ENCODE data around the gene NHERF1.

Gene NHERF1

DNA sequence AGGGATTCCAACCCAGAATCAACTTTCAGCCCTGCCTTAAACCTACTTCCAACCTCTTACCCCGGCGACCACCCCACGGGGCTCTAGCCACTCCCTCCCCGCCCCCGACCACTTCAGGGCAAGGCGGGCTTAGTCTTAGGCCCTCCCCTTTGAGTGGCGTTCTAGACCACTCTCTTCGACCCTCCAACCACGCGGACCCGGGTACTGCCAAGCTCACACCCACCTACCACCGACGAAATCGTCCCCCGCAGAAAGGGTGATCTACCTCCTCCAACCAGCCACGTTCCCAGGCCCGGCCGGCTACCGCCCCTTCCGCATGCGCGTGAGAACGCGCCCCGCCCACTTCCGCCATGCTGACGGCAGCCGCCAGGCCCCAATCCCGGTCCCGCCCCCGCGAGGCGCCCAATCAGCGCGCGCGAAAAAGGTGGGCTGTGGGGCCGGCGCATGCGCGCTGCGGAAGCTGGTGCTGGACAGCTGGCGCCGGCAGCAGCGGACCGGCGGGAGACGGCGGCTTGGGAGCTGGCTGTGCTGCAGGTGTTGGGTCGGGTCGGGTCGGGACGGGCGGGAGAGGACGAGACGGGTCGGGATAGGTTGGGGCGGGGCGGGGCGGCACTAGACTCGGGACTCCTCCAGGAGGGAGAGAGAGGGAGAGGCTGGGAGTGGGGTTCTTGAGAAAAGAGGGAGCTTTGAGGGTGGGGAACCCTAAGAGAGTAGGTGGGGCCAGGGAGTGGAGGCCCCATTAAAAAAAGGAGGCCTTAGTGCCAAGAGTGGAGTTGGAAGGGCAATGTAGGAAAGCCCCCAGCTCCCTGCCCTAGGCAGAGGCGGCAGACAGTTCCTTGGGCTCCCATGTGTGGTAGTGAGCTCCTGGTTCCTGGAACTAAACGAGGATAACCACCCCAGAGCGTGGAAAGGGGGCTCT lies 27.9 kb downstream of the NHERF1 start, which contains the start of gene NAT9 (continued):
- TF ChIP-seq, protein P1, sequence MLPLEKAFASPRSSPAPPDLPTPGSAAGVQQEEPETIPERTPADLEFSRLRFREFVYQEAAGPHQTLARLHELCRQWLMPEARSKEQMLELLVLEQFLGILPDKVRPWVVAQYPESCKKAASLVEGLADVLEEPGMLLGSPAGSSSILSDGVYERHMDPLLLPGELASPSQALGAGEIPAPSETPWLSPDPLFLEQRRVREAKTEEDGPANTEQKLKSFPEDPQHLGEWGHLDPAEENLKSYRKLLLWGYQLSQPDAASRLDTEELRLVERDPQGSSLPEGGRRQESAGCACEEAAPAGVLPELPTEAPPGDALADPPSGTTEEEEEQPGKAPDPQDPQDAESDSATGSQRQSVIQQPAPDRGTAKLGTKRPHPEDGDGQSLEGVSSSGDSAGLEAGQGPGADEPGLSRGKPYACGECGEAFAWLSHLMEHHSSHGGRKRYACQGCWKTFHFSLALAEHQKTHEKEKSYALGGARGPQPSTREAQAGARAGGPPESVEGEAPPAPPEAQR (tag by site-specific recombination; IDR thresholded peaks at IDR 0.05), result no peak
- TF ChIP-seq, protein P2, sequence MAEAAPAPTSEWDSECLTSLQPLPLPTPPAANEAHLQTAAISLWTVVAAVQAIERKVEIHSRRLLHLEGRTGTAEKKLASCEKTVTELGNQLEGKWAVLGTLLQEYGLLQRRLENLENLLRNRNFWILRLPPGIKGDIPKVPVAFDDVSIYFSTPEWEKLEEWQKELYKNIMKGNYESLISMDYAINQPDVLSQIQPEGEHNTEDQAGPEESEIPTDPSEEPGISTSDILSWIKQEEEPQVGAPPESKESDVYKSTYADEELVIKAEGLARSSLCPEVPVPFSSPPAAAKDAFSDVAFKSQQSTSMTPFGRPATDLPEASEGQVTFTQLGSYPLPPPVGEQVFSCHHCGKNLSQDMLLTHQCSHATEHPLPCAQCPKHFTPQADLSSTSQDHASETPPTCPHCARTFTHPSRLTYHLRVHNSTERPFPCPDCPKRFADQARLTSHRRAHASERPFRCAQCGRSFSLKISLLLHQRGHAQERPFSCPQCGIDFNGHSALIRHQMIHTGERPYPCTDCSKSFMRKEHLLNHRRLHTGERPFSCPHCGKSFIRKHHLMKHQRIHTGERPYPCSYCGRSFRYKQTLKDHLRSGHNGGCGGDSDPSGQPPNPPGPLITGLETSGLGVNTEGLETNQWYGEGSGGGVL (tag by site-specific recombination; IDR thresholded peaks at IDR 0.05), result peak; percentile 52
- no peak for TF ChIP-seq ZNF114 (tag by site-specific recombination; IDR thresholded peaks at IDR 0.05)
- TF ChIP-seq, protein P3, sequence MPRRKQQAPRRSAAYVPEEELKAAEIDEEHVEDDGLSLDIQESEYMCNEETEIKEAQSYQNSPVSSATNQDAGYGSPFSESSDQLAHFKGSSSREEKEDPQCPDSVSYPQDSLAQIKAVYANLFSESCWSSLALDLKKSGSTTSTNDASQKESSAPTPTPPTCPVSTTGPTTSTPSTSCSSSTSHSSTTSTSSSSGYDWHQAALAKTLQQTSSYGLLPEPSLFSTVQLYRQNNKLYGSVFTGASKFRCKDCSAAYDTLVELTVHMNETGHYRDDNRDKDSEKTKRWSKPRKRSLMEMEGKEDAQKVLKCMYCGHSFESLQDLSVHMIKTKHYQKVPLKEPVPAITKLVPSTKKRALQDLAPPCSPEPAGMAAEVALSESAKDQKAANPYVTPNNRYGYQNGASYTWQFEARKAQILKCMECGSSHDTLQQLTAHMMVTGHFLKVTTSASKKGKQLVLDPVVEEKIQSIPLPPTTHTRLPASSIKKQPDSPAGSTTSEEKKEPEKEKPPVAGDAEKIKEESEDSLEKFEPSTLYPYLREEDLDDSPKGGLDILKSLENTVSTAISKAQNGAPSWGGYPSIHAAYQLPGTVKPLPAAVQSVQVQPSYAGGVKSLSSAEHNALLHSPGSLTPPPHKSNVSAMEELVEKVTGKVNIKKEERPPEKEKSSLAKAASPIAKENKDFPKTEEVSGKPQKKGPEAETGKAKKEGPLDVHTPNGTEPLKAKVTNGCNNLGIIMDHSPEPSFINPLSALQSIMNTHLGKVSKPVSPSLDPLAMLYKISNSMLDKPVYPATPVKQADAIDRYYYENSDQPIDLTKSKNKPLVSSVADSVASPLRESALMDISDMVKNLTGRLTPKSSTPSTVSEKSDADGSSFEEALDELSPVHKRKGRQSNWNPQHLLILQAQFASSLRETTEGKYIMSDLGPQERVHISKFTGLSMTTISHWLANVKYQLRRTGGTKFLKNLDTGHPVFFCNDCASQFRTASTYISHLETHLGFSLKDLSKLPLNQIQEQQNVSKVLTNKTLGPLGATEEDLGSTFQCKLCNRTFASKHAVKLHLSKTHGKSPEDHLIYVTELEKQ (tag by site-specific recombination; IDR thresholded peaks at IDR 0.05; ENCODE audit: borderline replicate concordance), result no peak
- peak; percentile 60; the same call in 1 of the 2 replicates for TF ChIP-seq ZNF610 (tag by site-specific recombination; IDR thresholded peaks at IDR 0.05; ENCODE audit: borderline replicate concordance)
- no peak for TF ChIP-seq ZNF174 (tag by site-specific recombination; IDR thresholded peaks at IDR 0.05)
- no peak for TF ChIP-seq ZNF404 (tag by site-specific recombination; IDR thresholded peaks at IDR 0.05)
- no peak for TF ChIP-seq FEZF1 (tag by site-specific recombination; IDR thresholded peaks at IDR 0.05)
- TF ChIP-seq OVOL3 (tag by site-specific recombination; IDR thresholded peaks at IDR 0.05), result no peak
- TF ChIP-seq ZNF133 (tag by site-specific recombination; IDR thresholded peaks at IDR 0.05), result no peak
- 0 out of 2 replicates have a peak, but pooled peaks have one; percentile 37 for TF ChIP-seq ZNF639 (tag by site-specific recombination; IDR thresholded peaks at IDR 0.05)
- no peak for TF ChIP-seq ZNF571 (tag by site-specific recombination; IDR thresholded peaks at IDR 0.05)
- TF ChIP-seq TRIM28 (IDR thresholded peaks at IDR 0.05; ENCODE audit: borderline replicate concordance, low read length), result no peak
- TF ChIP-seq ZNF544 (tag by site-specific recombination; IDR thresholded peaks at IDR 0.05), result no peak
- TF ChIP-seq ZNF747 (tag by site-specific recombination; IDR thresholded peaks at IDR 0.05), result no peak
- no peak for TF ChIP-seq HIC1 (tag by site-specific recombination; IDR thresholded peaks at IDR 0.05)
- TF ChIP-seq ZNF707 (tag by site-specific recombination; IDR thresholded peaks at IDR 0.05), result no peak
- TF ChIP-seq, protein P4, sequence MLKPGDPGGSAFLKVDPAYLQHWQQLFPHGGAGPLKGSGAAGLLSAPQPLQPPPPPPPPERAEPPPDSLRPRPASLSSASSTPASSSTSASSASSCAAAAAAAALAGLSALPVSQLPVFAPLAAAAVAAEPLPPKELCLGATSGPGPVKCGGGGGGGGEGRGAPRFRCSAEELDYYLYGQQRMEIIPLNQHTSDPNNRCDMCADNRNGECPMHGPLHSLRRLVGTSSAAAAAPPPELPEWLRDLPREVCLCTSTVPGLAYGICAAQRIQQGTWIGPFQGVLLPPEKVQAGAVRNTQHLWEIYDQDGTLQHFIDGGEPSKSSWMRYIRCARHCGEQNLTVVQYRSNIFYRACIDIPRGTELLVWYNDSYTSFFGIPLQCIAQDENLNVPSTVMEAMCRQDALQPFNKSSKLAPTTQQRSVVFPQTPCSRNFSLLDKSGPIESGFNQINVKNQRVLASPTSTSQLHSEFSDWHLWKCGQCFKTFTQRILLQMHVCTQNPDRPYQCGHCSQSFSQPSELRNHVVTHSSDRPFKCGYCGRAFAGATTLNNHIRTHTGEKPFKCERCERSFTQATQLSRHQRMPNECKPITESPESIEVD (tag by site-specific recombination; IDR thresholded peaks at IDR 0.05), result no peak
- TF ChIP-seq ZSCAN5A (tag by site-specific recombination; IDR thresholded peaks at IDR 0.05), result no peak
- peak; percentile 59; the same call in 1 of the 2 replicates for TF ChIP-seq ZNF600 (tag by site-specific recombination; IDR thresholded peaks at IDR 0.05)
- peak; percentile 100 for TF ChIP-seq SP3 (tag by site-specific recombination; IDR thresholded peaks at IDR 0.05)
- no peak for TF ChIP-seq ZNF16 (tag by site-specific recombination; IDR thresholded peaks at IDR 0.05; ENCODE audit: low read depth)
- no peak for TF ChIP-seq ZNF239 (tag by site-specific recombination; IDR thresholded peaks at IDR 0.05)
- no peak for TF ChIP-seq ZNF266 (tag by site-specific recombination; IDR thresholded peaks at IDR 0.05; ENCODE audit: low read depth)
- TF ChIP-seq KLF16 (tag by site-specific recombination; IDR thresholded peaks at IDR 0.05), result peak; percentile 95
- TF ChIP-seq SCRT2 (tag by site-specific recombination; IDR thresholded peaks at IDR 0.05), result no peak
